Endodermal cell (in vitro differentiated cells): ENCODE data around the gene BCL6. TPM values are rescaled to one million over a fixed set of nuclear protein-coding genes. Genes with fewer than 3 reads are reported as not detected.
"Not testable (repeated sequence)": the region's sequence is repeated elsewhere in the genome, so short reads cannot be mapped to it uniquely, and the experiment has no call there.

ENCODE experiments used
- DNase-seq: peaks from one replicate; pipeline ENCODE4 v3.0.0-alpha.2; 2017
- H3K27ac ChIP-seq: 2 replicates; pipeline ENCODE4 v1.5.1; 2013; ENCODE audit warnings: mild to moderate bottlenecking, low read depth, low read length, moderate library complexity
- H3K27me3 ChIP-seq: 2 replicates; pipeline ENCODE4 v1.6.1; 2013; ENCODE audit warnings: mild to moderate bottlenecking, low read length, moderate library complexity; ENCODE audit not compliant: insufficient read depth, control insufficient read depth, poor library complexity, severe bottlenecking
- H3K36me3 ChIP-seq: 2 replicates; pipeline ENCODE4 v1.7.0; 2013; ENCODE audit warnings: mild to moderate bottlenecking, low read length, moderate library complexity; ENCODE audit not compliant: control insufficient read depth, insufficient read depth
- H3K4me1 ChIP-seq: one replicate; pipeline ENCODE4 v1.7.0; 2013; ENCODE audit warnings: low read length; ENCODE audit not compliant: control insufficient read depth, insufficient read depth
- H3K4me3 ChIP-seq: 2 replicates; pipeline ENCODE4 v1.5.1; 2013; ENCODE audit warnings: mild to moderate bottlenecking, low read length, moderate library complexity
- H3K9ac ChIP-seq: 2 replicates; pipeline ENCODE4 v1.6.1; 2013; ENCODE audit warnings: mild to moderate bottlenecking, low read length, moderate library complexity; ENCODE audit not compliant: poor library complexity, severe bottlenecking; ENCODE audit errors: extremely low read depth
- H3K9me3 ChIP-seq: 2 replicates; pipeline ENCODE4 v1.6.1; 2013; ENCODE audit warnings: mild to moderate bottlenecking, low read length, moderate library complexity; ENCODE audit not compliant: control insufficient read depth
- H3K27ac Mint-ChIP-seq: 2 replicates; pipeline ENCODE4 v1.8.0; 2020; ENCODE audit warnings: mixed read lengths
- H3K27me3 Mint-ChIP-seq: 2 replicates; pipeline ENCODE4 v1.8.0; 2021; ENCODE audit warnings: mild to moderate bottlenecking, mixed read lengths; ENCODE audit not compliant: insufficient read depth
- H3K36me3 Mint-ChIP-seq: 2 replicates; pipeline ENCODE4 v1.8.0; 2020; ENCODE audit warnings: low read depth, mixed read lengths
- H3K4me1 Mint-ChIP-seq: 2 replicates; pipeline ENCODE4 v1.8.0; 2020; ENCODE audit warnings: mixed read lengths
- H3K4me3 Mint-ChIP-seq: 2 replicates; pipeline ENCODE4 v1.8.0; 2020; ENCODE audit warnings: mild to moderate bottlenecking, moderate library complexity, mixed read lengths
- H3K9me3 Mint-ChIP-seq: 2 replicates; pipeline ENCODE4 v1.8.0; 2020; ENCODE audit warnings: mild to moderate bottlenecking, mixed read lengths
- WGBS, 2 experiments: methylation state at CpG; one replicate each; pipeline versions ENCODE4 v1.1.5 to v1.1.7; 2013; ENCODE audit warnings: missing lambda C conversion rate in 2 of 2, mixed read lengths in 1 of 2; ENCODE audit not compliant: insufficient coverage in 1 of 2, insufficient read length in 1 of 2; 5-methylcytosine and 5-hydroxymethylcytosine counted together
- total RNA-seq, 2 donors: library from RNA; stranded (reverse); fragmentation: NEBNext Ultra II Directional in 1 of 2; extraction: Animal tissue kit (Norgen Biotek cat#: 25700) in 1 of 2; gene quantifications; 2 replicates in 1 of 2; 3 replicates in 1 of 2; pipeline ENCODE4 v1.2.1, GENCODE V29; 2021
- TF ChIP-seq, protein P1 (sequence below): fragments of 200-600 bp; sonication (generic); conservative IDR thresholded peaks from 2 replicates; pipeline ENCODE4 v1.5.0; 2021; ENCODE audit warnings: antibody characterized with exemption, mild to moderate bottlenecking

Gene BCL6
- total RNA-seq, 2 donors from 2014 or later = 3.8 to 3.9 TPM

DNA sequence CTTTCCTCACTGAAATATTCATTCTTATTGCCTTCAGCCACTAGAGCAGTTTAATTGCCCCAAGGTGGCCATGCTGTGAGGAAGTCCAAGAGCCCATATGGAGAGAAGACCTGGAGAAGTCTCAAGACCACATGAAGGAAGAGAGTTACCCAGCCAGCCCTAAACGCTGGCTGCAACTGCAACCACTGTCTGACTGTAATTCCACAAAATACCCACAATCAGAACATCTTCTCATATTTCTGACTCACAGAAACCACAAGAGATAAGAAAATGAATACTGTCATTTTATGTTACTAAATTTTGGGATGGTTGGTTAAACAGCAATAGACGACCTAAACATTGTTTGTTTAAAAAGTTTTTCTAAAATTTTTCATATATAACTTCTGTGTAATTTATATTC, 60.4 kb downstream of the BCL6 start:
- TF ChIP-seq, protein P1, sequence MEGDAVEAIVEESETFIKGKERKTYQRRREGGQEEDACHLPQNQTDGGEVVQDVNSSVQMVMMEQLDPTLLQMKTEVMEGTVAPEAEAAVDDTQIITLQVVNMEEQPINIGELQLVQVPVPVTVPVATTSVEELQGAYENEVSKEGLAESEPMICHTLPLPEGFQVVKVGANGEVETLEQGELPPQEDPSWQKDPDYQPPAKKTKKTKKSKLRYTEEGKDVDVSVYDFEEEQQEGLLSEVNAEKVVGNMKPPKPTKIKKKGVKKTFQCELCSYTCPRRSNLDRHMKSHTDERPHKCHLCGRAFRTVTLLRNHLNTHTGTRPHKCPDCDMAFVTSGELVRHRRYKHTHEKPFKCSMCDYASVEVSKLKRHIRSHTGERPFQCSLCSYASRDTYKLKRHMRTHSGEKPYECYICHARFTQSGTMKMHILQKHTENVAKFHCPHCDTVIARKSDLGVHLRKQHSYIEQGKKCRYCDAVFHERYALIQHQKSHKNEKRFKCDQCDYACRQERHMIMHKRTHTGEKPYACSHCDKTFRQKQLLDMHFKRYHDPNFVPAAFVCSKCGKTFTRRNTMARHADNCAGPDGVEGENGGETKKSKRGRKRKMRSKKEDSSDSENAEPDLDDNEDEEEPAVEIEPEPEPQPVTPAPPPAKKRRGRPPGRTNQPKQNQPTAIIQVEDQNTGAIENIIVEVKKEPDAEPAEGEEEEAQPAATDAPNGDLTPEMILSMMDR = no peak
- Mint-ChIP-seq H3K27ac (no peak overlapping the region), H3K36me3 (no peaks in the 10 kb centered on the region), H3K9me3 (peaks cover 25% of the 10 kb centered on the region), H3K27me3 (peaks cover 4% of the 10 kb centered on the region), H3K4me1 (no peaks in the 10 kb centered on the region), H3K4me3 (no peak overlapping the region)
- no peak for DNase-seq
- Histone ChIP-seq H3K27ac (no peak overlapping the region), H3K36me3 (no peaks in the 10 kb centered on the region), H3K27me3 (no peaks in the 10 kb centered on the region), H3K9ac (no peak overlapping the region), H3K4me1 (no peaks in the 10 kb centered on the region), H3K9me3 (peaks cover 19% of the 10 kb centered on the region), H3K4me3 (no peak overlapping the region)
- WGBS, 2 experiments = 100% methylated on average over 1 of the region's 2 CpGs; no CpG with 5 or more reads in 1 of the 2 experiments

DNA sequence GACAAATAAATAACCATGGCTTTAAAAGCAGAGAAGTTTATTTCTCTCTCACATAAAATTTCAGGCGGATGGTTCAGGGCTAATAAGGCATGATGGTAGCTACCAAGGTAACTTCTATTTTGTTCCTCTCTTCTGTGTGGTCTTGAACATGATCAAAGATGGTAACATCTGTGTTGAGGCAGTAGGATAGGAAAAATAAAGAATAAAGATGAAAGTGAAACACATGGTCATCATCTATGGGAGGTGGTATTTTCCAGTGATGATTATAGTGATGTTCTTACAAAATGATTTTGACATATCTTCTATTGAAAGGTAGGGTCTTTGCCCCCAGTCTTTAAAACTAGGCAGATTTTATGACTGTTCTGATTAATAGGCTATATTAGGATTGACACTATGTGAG, 60.8 kb downstream of the BCL6 start:
- Mint-ChIP-seq H3K9me3 (peaks cover 25% of the 10 kb centered on the region), H3K27me3 (peaks cover 4% of the 10 kb centered on the region), H3K4me3 (no peak overlapping the region), H3K27ac (no peak overlapping the region), H3K4me1 (peaks cover 2% of the 10 kb centered on the region), H3K36me3 (no peaks in the 10 kb centered on the region)
- 67 to 94% methylated on average over 1 of the region's 1 CpG for WGBS, 2 experiments
- H3K27ac ChIP-seq = no peak overlapping the region
- TF ChIP-seq, protein P1 = no peak
- H3K4me3 ChIP-seq = no peak overlapping the region
- no peak for DNase-seq
- H3K9me3 ChIP-seq = peaks cover 19% of the 10 kb centered on the region
- no peaks in the 10 kb centered on the region for H3K27me3 ChIP-seq
- H3K9ac ChIP-seq = no peak overlapping the region
- no peaks in the 10 kb centered on the region for H3K4me1 ChIP-seq
- no peaks in the 10 kb centered on the region for H3K36me3 ChIP-seq

DNA sequence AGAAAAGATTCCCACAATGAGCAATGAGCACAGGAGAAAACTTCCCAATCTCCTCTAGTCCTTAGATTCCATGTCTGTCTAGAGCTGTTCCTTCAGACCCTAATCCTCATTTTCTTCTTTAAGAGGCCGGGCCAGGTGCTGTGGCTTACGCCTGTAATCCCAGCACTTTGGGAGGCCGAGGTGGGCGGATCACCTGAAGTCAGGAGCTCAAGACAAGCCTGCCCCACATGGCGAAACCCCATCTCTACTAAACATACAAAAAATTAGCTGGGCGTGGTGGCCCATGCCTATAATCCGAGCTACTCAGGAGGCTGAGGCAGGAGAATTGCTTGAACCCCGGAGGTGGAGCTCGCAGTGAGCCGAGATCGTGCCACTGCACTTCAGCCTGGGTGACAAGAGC, 63.5 kb downstream of the BCL6 start:
- 89 to 93% methylated on average over 5 to 11 of the region's 11 CpGs for WGBS, 2 experiments

More for the DNA sequence above, 63.5 kb downstream of the BCL6 start:
- H3K9me3 ChIP-seq = peaks cover 14% of the 10 kb centered on the region
- not testable (repeated sequence) for H3K9ac ChIP-seq, H3K27ac Mint-ChIP-seq, H3K27me3 ChIP-seq, H3K4me3 ChIP-seq, H3K4me1 ChIP-seq, H3K27ac ChIP-seq, H3K36me3 ChIP-seq, DNase-seq, H3K4me3 Mint-ChIP-seq, H3K36me3 Mint-ChIP-seq
- Mint-ChIP-seq H3K4me1 (peaks cover 11% of the 10 kb centered on the region), H3K27me3 (peaks cover 18% of the 10 kb centered on the region), H3K9me3 (peaks cover 19% of the 10 kb centered on the region)
